NB4 (cell line): Measurements from ENCODE around the gene FRS2.

Source experiments
- DNase-seq: peaks from one replicate; pipeline ENCODE4 v3.0.0; 2010; ENCODE audit warnings: low read depth
- H3K4me3 ChIP-seq: one replicate; pipeline ENCODE4 v1.5.1; 2011; ENCODE audit warnings: mild to moderate bottlenecking, low read depth, low read length, moderate library complexity
- CTCF ChIP-seq: IDR thresholded peaks from one replicate; pipeline ENCODE4 v1.5.1; 2012; ENCODE audit warnings: low read depth, low read length
- MYC ChIP-seq: IDR thresholded peaks from 2 replicates; pipeline ENCODE4 v1.6.1; 2011; ENCODE audit warnings: low read depth, low read length
- POLR2A ChIP-seq: IDR thresholded peaks from 2 replicates; pipeline ENCODE4 v1.6.1; 2011; ENCODE audit warnings: mild to moderate bottlenecking; ENCODE audit not compliant: insufficient read length; ENCODE audit errors: extremely low read depth
- TF ChIP-seq, protein P1 (sequence below): IDR thresholded peaks from 2 replicates; pipeline ENCODE4 v1.6.1; 2011; ENCODE audit warnings: low read depth, low read length

Gene FRS2

DNA sequence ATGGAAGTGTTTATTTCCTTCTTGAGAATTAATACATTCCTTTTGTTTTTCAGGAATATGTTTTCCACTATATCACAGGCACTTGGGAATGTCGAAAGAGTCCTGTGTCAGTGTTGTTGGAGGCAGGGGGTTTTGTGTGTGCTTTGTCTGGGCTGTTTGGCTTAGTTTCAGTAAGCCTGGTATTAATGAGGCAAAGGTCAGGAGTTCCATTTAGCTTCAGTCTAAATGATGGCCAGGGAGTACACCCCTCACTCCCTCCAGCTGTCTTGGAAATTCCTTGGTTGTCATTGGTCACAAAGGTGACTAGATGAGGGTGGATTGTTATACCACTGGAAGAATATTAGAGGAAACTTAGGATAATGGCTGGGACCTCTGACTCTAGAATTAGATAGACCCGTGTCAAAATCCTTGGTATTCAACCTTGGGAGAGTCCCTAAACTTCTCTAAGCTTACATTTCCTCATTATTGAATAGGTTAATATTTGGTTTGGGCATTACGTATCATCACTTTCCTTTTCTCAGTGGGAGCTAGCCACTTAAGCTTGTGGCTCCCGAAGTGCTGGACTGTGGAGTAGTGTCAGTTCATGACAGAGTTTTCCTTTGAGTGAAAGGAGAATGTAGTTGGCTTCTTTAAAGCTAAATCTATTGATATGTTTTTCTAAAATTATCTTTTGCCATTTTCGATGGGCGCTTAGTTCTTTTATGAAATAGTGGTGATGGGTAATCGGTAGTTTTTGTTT is 5.2 kb downstream of the FRS2 start:
- peak overlapping the region; percentile 11 for H3K4me3 ChIP-seq
- DNase-seq = no peak
- TF ChIP-seq, protein P1, sequence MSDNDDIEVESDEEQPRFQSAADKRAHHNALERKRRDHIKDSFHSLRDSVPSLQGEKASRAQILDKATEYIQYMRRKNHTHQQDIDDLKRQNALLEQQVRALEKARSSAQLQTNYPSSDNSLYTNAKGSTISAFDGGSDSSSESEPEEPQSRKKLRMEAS = no peak
- TF ChIP-seq MYC = no peak
- TF ChIP-seq POLR2A = no peak
- TF ChIP-seq CTCF = no peak

GRCh38 chr12:69476276-69477017 is 6.3 kb downstream of the FRS2 start:
- H3K4me3 ChIP-seq = no peak overlapping the region
- peak; percentile 69 for DNase-seq

GRCh38 chr12:69479675-69480074 is 9.5 kb downstream of the FRS2 start:
- TF ChIP-seq MYC (no peak), CTCF (no peak), POLR2A (no peak)
- TF ChIP-seq, protein P1 = no peak
- no peak overlapping the region for H3K4me3 ChIP-seq
- no peak for DNase-seq

More at GRCh38 chr12:69476276-69477017, 6.3 kb downstream of the FRS2 start:
- TF ChIP-seq MYC = no peak; the same call in 1 of the 2 replicates
- TF ChIP-seq, protein P1 = no peak
- no peak for TF ChIP-seq CTCF
- no peak for TF ChIP-seq POLR2A

DNA sequence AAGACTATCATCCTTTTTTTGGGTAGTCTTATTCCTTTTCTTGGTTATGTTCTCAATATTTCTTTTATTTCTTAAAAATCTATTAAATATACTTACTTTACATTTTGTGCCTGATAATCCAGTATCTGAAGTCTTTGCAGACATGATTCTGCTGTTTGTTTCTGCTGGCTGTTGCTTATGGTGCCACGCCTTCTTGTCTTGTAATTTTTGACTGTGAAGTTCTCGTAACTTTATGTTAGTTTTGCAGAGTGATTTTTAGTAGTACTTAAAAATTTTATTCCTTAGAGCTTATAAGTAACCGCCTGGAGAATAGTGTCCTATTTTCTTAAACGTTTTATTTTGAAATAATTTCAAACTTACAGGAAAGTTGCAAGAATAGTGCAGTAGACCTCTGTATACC is 10.5 kb downstream of the FRS2 start:
- TF ChIP-seq MYC (no peak), POLR2A (no peak), CTCF (no peak)
- TF ChIP-seq, protein P1 = no peak
- no peak overlapping the region for H3K4me3 ChIP-seq
- DNase-seq = no peak

DNA sequence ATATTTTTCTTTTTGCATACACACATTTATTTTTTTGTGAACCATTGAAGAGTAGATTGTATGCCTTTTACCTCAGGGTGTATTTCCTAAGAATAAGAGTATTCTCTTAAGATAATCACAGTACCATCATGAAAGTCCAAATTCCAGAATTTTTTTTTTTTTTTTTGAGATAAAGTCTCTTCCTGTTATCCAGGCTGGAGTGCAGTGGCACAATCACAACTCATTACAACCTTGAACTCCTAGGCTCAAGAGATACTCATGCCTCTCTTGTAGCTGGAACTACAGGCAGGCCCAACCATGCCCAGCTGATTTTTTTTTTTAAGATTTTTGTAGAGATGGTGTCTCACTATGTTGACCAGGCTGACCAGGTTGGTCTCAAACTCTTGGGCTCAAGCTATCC is 10.9 kb downstream of the FRS2 start:
- TF ChIP-seq CTCF = no peak
- TF ChIP-seq MYC = no peak
- TF ChIP-seq POLR2A = no peak
- TF ChIP-seq, protein P1 = no peak
- no peak overlapping the region for H3K4me3 ChIP-seq
- no peak for DNase-seq
